Colon (tissue), 2 donors: ENCODE results near the gene NFE2L3.
"Not testable (repeated sequence)": the region's sequence is repeated elsewhere in the genome, so short reads cannot be mapped to it uniquely, and the experiment has no call there.

Experiments used
- FAIRE-seq: peaks from 2 replicates; lab custom pipeline; 2012; peaks lifted over from hg19 to GRCh38; lab: Jason Lieb, UNC
- donor health status: control.
- donor health status: control.

Gene NFE2L3

DNA sequence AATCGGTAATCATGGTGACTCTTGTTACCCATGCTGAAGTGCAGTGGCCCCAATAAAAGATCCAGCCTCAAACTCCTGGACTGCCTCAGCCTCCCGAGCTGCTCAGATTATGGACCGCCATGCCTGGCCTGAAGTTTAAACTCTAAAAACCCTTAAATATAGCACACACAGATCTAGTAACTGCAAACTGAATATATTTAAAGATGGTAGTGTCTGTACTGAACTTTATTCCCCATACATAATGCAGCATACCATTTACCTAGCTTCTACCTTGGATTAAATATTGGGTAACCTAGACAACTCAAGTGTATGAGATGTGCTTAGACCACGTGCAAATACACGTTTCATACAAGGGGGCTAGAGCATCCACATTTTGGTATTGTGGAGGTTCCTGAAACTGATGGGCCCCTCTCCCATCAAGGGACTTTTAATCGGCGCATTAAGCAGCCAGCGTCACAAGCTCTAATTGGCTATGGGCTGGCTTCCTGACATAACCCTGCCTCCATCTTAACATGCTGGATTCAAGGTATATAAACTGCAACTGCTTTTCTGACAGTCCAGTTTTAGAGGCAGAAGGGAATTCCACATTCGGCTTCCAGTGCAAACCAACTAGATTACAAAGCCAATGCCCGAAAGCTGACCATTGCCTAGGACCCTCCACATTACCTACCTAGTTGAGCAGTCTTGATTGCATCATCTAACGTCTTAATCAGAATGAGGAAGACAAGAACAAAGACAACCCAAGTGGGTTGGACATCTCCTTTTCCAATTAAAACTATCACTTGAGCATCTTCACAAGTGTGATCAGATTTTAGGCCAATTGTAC, 35.6 kb downstream of the NFE2L3 start:
- FAIRE-seq, result no peak

DNA sequence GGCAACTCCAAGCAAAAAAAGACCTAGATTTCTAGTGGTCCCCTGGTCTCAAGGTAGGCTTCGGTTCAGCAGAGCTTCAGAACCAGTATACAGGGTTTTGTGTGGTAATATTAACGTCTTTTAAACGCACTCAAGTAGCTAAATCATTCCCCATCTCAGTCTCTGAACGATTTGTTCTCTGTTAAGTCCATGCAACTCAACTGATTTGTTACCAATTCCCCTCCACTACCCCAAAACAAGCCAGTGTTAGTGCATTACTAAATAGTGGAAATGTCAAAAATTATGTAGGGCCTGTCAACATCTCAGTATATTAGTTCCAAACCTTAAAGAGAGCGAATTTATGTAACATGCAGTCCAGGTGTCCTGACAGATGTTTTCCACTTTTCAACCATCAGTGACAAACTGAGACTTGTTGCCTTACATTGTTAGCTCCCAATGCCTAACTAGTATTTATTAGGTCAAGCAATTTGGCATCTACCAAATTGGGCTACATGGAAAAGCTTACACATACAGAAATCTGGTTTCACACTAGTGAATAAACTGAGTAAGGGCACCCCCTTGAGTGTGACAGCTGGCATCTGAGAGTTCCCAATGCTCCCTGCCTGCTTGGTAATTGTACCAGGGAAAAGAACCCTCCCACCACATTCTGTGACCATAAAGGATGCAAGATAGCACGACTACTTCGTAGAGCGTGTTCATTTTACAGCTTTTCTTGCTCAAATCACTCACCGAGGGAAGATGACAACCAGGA, 36.4 kb downstream of the NFE2L3 start:
- no peak for FAIRE-seq

- no peak for FAIRE-seq
Observed at GRCh38 chr7:26188957-26189541, 37.1 kb downstream of the NFE2L3 start.

DNA sequence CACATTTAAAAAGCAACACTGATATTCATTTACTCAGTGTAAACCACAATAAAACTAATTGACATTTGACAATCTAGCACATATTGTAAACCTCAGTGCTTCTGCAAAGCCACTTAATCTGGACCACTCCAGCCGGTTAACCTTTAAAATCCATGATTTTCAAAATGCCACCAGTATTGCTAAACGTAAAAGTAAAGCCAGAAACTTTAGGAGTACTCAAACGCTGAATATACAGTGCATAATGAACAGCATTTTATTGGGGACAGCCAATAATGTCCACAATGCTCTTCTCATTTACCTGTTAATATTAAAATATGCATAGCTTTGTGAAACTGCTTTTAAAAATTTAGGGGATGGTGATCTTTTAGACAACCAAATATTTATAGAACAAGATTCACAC, 37.7 kb downstream of the NFE2L3 start:
- FAIRE-seq, result no peak

DNA sequence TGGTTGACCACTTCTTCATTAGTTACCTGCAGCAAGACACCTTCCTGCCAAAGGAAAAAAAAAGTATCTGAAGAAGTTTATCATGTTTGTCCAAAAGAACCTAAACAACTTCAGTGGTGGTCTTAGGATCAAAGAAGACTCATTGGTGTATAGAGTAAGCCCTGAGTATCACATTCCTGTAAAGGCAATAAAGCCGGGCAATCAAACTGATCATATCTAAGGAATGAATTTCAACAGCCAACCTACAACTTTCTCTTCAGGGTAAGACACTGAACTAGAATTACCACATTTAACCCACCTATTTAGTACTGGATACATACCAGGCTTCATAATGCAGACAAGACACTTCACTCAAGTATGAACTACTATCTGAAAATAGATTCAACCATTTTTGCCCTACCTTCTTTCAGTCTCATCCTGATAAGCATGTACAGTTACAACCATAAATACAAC, 38.4 kb downstream of the NFE2L3 start:
- FAIRE-seq, result no peak

GRCh38 chr7:26191233-26191973, 39.4 kb downstream of the NFE2L3 start:
- no peak for FAIRE-seq

DNA sequence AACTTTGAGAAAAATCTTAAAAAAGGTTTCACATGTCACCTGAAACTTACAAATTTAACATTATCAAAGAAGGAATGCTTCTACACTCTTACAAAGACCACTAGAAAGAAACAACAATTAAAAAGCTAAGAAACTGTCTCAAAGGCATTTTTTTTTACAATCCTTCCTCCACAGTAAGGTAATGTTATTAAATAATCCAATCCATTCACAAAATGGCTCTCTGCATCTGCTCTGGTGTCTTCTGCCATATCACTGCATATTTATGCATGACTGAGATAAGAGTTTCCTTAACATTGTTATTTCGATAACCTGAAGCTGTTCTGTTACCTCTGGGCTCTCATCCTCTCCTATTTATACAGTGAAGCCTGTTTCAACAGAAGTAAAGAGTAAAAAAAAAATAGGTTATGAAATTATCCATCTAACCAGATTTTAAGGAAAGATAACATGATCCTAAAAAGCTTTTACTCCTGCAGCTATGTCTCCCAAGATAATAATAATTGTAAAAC, 40.0 kb downstream of the NFE2L3 start:
- FAIRE-seq, result no peak

- no peak for FAIRE-seq
Observed at GRCh38 chr7:26192485-26193087, 40.6 kb downstream of the NFE2L3 start.

GRCh38 chr7:26193432-26194207, 41.6 kb downstream of the NFE2L3 start:
- no peak for FAIRE-seq

- FAIRE-seq, result not testable (repeated sequence)
Observed at GRCh38 chr7:26194764-26195163, 42.8 kb downstream of the NFE2L3 start.

DNA sequence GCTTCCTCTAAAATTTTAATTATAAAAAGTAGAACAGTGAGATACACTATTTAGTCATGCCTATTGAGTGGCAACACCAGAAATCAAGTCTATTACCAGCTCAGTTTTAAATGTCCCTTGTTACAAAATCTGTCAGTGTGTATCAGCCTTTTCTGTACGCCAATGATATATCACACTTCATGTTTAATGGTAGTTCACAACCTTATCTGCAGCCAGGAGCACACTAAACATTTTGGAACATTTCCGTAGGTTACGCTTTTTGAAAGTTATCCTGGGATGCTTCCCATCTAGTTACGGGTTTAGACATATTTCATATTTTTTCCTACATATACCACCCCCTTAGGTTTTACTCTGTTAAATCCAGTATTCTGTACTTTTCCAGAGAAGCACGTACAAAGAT, 43.2 kb downstream of the NFE2L3 start:
- FAIRE-seq, result no peak

- FAIRE-seq, result no peak
Observed at GRCh38 chr7:26195867-26196657, 44.1 kb downstream of the NFE2L3 start.

DNA sequence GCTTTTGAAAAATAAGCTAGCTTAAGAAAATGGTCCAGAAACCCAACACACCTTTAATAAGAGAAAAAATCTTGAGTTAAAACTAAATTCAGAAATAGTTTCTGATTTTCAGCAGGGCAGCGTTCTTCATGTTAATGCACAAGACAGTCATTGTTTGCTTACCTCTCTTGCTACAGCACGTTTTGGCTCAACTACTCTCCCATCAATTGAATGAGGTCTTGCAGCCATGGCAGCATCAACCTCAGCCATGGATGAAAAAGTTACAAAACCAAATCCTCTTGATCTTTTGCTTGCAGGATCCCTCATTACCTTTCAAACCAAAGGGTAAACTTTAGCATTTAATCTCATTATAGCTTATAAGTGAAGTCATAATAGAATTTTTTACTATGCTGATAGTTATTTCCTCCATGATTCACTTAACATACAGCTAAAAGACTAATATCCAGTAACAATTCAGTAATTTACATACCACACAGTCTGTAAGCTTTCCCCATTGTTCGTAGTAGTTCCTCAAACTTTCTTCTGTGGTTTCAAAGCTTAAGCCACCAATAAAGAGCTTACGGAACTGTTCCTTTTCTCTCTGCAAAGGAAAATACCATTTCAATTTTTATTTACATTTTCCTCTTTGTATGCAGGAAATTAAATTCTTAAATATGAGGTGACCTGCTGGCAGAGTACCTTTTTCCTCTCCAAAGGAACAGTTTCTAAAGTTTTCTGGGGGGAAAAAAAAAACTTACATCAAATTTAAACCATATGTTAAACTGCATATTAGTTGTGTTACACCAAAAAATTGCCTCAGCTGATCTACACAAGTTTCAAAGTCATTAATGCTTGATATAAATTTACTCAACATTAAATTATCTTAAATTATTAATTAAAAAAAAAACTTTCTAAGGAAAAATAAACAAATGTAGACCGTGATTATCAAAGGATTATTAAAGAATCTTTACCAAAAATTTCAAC, 45.4 kb downstream of the NFE2L3 start:
- FAIRE-seq, result no peak

GRCh38 chr7:26198133-26198780, 46.3 kb downstream of the NFE2L3 start:
- FAIRE-seq, result no peak

GRCh38 chr7:26198781-26199169, 46.8 kb downstream of the NFE2L3 start:
- FAIRE-seq, result no peak

DNA sequence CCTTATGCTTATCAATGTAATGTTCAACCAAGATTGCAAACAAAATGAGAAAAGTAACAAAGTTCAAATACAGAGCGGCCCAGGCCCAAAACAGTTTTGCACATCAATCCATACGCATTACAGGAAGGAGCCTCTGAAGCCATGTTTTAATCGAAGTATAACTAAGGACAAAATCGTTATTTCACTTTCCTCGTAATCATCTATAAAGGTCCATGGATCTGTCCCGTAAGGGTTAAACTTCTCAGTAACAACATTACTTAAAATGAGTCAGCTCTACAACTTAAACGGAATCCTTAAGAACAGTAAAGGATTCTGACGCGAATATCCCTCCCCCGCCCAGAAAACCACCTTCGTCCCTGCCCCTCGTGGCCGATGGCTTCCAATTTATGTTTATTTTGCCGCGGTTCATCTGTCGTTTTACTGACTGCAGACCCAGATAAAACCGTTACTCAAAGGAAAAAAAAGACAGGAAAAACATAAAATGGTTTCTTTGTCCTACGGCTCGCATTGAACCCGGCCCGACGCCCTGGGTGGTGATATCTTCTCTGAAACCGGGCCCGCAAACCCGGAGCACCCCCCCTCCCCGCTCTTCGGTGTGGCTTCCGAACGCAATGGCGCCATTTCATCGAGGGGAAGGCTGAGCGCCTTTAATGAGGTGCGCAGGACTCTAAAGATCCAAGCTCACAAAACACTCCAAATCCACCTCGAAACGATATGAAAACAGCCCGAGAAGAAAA, 47.5 kb downstream of the NFE2L3 start:
- no peak for FAIRE-seq

- no peak for FAIRE-seq
Observed at GRCh38 chr7:26200038-26200443, 48.0 kb downstream of the NFE2L3 start.
